GM12878 (cell line): ENCODE data around the gene GALNT17.

Experiments used
- BRCA1 ChIP-seq: IDR thresholded peaks from 2 replicates; pipeline ENCODE4 v1.6.1; 2011; ENCODE audit warnings: low read depth, low read length, improper control_type of control experiment
- EZH2 ChIP-seq: IDR thresholded peaks from 2 replicates; pipeline ENCODE4 v1.6.1; 2012; ENCODE audit warnings: low read depth, mild to moderate bottlenecking, control low read depth, inconsistent platforms, low read length, borderline replicate concordance; ENCODE audit not compliant: control insufficient read depth
- TF ChIP-seq, protein P1 (sequence below): fragments of 450-650 bp; IDR thresholded peaks from 2 replicates; pipeline ENCODE4 v1.6.1; 2017; ENCODE audit warnings: mild to moderate bottlenecking, low read depth, inconsistent platforms; ENCODE audit not compliant: poor library complexity, severe bottlenecking

DNA sequence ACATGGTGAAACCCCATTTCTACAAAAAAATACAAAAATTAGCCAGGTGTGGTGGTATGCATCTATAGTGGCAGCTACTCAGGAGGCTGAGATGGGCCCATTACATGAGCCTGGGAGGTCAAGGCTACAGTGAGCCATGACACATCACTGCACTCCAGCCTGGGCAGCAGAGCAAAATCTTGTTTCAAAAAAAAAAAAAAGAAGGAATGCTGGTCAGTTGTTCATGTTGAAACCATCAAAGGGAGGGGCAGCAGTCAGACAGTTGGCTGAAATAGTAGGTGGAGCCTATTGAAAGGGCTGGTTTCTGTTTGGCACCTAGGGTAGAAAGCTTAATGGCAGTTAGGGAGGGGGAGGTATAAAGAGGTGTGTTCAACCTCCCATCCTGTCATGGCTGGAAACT, 323.0 kb downstream of the GALNT17 start:
- TF ChIP-seq, protein P1, sequence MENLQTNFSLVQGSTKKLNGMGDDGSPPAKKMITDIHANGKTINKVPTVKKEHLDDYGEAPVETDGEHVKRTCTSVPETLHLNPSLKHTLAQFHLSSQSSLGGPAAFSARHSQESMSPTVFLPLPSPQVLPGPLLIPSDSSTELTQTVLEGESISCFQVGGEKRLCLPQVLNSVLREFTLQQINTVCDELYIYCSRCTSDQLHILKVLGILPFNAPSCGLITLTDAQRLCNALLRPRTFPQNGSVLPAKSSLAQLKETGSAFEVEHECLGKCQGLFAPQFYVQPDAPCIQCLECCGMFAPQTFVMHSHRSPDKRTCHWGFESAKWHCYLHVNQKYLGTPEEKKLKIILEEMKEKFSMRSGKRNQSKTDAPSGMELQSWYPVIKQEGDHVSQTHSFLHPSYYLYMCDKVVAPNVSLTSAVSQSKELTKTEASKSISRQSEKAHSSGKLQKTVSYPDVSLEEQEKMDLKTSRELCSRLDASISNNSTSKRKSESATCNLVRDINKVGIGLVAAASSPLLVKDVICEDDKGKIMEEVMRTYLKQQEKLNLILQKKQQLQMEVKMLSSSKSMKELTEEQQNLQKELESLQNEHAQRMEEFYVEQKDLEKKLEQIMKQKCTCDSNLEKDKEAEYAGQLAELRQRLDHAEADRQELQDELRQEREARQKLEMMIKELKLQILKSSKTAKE: no peak
- TF ChIP-seq BRCA1 (no peak), EZH2 (no peak)
